SW480 (cell line): ENCODE results near the gene WSB1.
A peak's percentile ranks its signal among the peaks of the same experiment; 100 is the strongest.
"Not testable (repeated sequence)": the region's sequence is repeated elsewhere in the genome, so short reads cannot be mapped to it uniquely, and the experiment has no call there.

Experiments
- DNase-seq: peaks from one replicate; pipeline ENCODE4 v3.0.0-alpha.2; 2016; ENCODE audit warnings: low spot score

Gene WSB1

DNA sequence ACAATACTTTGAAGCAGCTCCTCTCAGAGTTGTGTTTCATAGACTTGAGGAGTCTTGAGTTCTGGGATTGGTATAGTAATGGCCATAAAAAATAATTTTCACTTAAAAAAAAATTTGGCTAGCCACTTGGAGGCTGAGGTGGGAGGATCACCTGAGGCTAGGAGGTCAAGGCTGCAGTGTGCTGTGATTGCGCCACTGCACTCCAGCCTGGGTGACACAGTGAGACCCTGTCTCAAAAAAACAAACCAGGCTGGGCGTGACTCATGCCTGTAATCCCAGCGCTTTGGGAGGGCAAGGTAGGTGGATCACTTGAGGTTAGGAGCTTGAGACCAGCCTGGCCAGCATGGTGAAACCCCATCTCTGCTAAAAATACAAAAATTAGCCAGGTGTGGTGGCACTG is 14.8 kb upstream of the WSB1 start:
- not testable (repeated sequence) for DNase-seq

DNA sequence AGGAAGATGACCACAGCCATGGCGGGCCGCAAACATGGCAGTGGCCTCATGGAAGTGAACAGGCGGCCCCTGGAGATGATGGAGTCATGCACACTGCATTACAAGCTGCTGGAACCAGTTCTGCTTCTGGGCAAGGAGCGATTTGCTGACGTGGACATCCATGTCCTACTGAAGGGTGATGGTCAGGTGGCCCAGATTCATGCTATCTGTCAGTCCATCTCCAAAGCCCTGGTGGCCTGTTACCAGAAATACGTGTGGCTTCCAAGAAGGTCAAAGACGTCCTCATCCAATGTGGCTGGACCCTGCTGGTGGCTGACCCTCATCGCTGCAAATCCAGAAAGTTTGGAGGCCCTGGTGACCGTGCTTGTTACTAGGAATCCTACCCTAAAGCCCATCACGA is 13.4 kb upstream of the WSB1 start:
- DNase-seq: no peak

DNA sequence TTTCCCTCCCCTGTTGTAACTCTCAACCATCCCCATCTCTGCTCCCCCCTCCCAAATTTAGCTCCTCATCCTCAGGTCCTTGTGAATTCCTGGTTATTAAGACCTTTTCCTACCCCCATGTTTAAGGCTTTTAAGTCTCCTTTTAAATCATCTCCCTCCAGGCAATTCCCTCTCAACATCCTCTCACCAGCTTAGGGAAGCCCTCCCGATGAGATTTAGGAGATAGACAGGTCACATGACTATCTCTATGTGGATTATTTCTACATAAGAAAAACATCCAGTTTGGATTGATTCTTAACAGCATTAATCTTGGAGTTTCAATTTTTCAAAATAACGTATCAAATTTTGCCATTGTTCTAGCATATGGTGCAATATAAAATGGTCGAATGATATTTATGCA is 12.5 kb upstream of the WSB1 start:
- no peak for DNase-seq

DNA sequence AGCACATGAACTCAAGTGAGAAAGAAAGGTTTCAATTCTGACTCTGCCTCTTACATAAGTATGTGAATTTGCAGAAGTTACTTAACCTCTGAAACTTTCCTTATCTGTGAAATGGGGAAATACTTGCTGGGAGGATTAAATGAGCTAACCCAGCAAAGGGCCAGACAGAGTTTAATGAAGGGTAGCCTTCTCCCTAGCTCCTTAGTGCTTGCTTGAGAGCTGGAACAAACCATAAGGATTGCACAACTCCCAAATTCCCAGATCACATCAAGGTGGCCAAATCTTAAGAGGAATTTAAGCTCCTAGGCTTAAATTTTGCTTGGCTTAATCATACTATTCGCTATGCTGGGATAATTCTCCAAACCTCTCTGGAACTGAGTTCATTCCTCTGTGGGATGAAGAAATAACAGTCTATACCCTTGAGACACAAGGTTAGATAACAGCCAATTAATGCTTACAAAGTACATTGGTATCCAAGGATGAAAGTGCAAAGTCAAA is 11.8 kb upstream of the WSB1 start:
- no peak for DNase-seq

DNA sequence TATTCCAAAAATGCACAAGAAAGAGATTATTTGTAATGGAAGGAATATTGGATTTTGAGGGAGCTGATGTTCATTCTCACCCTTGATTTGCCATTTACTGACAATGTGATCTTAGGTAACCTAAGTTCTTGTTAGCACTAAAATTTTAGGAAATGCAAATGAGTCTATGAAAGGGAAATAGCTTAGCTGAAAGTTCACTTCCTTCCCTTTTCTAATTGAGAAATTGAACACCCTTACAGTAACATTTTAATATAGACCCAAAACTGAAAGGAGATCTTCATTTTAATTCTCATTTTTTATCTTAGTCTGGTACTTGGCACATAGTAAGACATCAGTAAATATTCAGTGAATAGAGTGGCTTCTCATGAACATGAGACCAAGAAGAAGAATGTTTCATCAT is 10.9 kb upstream of the WSB1 start:
- DNase-seq: no peak

DNA sequence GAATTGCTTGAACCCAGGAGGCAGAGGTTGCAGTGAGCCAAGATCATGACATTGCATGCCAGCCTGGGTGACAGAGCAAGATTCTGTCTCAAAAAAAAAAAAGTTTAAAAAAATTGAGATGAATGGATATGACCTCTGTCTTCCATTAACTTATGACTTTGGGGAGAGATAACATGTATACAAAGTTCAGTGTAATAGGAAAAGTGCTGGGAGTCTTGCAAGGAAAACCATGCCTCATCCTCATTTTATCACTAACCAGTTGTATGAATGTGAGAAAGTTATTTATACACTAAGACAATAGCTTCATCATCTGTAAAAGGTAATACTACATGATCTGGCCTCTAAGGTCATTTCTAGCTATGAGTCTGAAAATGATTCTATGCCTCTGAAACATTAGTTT is 10.2 kb upstream of the WSB1 start:
- no peak for DNase-seq

DNA sequence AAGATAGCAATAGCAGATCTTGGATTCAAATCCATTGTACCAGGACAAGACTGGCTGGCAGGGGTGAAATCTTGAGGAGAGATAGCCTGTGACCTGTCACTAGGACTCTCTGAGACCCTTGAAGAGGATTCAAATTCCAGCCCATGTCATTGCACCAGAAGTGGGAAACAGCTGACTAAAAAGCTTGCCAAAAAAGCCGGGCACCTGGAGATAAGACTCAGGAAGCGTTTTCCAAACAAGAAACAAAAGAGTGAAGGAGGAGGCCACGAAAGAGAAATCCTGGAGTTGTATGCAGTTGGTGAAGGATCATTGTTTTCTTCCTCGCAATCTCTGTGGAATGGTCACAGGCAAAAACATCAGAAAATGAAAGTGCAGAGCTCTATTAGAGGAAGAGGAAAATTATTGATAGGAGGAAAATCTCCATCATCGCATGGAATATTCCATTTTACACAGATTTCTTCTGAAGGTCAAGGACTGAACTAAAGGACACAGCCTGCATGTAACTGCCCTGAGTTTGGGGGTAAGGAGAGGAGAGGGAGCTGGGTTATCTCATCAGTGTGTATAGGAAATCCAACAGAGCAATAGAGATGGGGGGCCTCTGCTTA is 9.0 kb upstream of the WSB1 start:
- no peak for DNase-seq

DNA sequence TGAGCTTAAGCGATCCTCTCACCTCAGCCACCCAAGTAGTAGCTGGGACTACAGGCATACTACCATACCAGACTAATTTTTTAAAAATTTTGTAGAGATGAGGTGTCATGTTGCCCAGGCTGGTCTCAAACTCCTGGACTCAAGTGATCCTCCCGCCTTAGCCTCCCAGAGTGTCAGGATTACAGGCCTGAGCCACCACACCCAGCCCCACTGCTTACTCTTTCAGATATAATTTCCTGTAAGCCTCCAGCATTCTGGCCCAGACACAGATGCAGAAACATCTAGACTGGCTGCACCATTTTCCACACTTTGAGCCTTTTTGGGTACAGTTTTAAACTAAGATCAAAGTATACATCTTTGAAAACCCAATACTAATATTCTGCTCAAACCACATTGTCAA is 8.4 kb upstream of the WSB1 start:
- no peak for DNase-seq

DNA sequence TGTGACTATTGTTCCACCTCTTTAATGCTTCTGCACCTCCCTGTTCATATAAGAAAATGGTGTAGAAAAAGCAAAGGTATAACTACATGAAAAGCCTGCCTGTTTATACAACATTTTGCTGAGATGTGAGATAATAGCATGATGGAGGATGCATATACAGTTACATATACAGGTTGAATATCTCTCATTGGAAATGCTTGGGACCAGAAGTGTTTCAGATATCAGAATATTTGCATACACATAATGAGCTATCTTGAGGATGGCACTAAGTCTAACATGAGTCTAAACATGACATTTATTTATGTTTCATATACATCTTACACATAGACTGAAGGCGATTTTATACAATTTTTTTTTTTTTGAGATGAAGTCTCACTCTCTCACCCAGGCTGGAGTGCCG is 5.7 kb upstream of the WSB1 start:
- no peak for DNase-seq

DNA sequence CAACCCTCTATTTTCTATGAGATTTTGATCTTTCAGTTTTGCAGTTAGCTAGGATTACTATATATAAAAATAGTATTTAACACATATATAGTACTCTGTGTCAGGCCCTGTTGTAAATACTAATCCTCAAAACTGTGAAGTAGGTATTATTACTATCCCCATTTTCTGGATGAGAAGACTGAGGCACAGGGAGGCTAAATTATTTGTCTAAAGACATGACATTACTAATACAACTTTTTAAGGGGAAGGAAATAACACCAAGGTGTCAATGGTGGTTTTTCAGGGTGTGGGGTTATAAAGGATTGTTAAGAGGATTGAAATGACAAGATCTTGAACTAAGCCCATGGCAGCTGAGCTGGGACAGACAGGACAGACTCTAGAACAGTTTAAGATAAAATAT is 4.1 kb upstream of the WSB1 start:
- DNase-seq: no peak

DNA sequence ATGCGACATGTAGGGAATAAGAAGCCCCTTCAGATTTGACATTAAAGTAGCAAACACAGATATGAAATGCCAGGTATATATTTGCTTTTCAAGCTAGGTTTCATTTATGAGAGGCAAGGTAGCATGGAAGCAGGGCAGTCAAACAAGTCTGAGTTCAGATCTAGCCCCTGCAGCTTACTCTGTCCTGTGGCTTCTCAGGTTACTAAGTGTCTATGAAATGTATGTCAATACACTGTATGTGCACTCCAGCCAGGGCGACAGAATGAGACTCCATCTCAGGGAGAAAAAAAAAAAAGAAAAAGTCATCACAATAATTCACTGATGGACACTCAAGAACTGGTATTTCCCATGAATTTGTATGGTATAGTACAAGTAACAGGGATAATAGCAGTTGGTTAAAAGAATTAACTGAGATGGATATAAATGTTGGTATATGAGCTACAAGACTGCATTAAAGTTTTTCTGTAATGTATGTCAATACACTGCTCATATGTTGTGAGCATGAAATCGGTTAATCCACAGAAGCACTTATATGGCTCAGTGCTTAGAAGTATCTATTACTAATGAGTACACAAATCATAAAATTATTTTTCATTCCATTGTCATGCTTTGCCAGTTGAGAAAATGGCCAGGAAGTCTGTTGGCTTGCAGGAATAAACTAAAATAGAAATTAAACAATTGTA is 2.9 kb upstream of the WSB1 start:
- no peak for DNase-seq

DNA sequence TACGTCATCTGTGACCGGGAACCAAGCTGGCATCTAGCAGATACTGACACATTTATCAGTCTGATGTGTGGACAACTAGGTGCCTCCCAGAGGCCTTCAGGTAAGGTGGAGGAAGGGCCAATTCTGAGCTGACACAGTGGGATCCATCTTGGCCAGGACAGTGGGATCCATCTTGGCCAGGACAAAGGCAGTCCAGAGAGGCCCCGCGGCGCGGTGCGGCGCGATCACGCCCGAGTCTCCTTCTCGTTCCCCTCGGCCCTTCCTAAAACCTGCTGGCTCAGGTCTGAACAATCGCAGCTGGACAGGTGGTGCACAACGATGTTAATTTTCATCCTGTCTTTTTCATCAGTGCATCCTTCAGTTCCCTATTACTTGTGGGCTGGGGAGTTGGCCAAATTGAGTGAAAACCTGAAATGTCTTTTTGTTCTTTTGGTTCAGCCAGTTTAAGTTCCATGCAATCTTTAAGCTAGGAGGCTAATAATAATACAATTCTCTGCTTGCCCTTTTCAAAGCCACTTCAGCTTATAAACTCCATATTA is 486 bp upstream of the WSB1 start:
- DNase-seq: no peak

DNA sequence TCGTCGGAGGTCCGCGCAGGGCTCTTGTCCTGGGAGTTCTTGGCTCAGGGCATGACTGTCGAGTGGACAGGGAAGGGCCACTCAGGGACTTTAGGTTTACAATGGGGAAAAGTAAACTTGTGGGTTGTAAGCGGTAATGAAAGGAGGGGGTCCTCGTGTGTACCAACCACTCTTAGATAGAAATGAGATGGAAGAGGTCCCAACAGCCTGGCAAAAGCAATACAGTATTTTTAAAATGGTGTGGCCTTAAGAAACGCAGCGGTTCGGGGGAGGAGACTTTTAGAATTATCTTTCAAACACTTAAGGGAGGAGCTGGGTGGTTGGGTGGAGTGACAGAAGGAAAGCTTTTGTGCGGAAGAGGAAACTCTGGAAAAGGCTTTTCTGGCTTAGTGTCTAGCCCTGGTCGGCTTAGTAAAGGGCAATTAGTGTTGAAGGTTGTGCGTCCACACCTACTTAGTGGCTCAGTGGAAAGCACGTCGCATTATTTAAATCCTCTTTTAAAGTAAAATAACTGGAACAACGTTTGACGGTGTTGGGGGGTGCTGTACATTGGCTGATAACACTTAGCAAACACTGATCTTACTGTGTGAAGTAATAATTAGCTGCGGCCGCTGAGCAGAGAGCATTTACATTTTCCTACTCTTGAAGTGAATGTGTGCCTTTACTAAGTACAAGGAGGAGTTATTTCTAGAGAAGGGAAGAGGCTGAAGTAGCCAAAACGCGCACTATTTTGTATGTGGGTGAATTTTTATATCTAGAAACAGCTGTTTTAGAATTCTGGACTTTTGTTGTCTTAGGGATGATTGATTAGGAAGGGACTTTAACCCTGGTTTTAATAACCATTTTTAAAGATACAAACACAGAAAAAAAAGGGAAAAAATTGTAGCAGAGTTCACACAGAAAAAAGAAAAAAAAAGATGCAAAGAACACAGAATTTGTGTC is 1.0 kb downstream of the WSB1 start:
- DNase-seq: peak; percentile 72

DNA sequence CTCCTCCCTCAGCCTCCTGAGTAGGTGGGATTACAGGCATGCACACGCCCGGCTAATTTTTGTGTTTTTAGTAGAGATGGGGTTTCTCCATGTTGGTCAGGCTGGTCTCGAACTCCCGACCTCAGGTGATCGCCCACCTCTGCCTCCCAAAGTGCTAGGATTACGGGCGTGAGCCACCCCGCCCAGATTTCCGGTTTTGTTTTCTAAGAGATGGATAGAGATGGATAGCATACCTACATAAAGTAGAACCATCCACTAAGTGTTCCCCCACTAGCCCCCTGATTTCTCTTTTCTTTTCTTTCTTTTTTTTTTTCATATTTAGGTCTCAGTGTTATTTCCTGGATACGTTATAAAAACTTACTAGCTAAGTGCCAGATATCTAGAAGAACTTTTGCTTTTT is 2.0 kb downstream of the WSB1 start:
- no peak for DNase-seq

DNA sequence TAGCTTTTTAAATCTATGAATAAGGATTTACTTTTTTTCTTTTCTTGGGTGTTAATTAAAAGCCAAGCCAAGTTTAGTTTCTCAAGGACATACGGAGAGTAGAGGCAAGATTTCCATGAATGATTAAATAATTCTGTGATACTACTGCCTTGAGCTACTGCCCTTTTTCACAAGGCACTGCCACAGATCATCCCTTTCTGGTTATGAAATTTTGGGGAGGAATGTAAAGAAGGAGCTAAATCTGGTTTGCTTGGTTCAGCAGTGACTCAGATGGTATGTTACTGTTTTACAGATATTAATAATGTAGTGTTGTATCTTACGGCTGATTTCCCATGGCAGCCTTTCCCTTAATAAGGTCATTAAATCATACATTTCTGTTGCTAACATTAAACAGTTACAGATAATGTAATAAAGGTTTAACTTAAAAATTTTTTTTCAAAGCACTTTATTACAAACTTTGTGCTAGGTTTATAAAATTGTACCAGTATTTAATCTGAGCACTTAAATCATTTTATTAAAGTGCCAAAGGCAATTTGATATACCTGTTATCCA is 2.6 kb downstream of the WSB1 start:
- DNase-seq: no peak

DNA sequence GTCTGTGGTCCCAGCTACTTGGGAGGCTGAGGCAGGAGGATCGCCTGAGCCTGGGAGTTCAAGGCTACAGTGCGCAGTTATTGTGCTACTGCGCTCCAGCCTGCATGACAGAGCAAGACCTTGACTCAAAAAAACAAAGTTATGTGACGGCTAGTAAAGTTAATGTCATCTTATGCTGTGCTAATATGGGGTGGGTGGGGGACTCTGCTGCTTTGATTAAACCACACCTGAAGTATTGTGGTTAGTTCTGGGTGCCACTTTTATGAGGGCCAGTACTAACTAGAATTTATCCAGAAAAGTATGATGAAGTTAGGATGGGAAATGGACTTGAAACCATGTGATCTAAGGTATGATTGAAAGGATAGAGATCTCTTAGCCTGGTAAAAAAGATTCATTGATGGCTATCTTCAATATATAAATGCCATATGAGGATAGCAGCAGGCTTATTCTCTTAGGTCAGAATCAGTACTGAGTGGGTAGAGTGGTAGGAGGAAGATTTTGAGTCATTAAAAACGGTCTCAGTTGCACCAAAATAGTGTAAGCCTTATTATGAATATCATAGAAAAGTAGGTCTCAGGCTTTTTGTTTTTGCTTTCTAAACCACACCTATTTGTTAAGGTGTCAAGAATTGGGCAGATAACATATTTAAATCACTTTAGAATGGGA is 5.6 kb downstream of the WSB1 start:
- DNase-seq: no peak

DNA sequence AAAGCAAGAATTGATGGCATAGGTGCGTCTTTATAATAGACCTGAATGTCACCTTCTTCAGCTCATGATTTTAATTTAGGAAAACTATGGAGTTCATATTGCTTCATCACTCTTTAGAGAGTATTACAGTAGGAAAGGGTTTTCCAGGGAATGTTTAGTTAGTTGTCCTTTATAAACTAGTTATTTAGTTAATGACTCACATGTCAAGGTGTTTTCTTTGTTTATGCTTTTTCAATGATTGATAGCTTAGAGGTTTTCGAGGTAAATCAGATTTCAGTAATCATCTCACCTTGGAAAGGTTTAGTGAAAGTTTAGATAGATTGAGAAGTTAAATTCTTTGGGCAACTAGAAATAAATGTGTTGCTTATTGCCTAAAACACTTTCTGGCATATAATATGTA is 9.8 kb downstream of the WSB1 start:
- no peak for DNase-seq

DNA sequence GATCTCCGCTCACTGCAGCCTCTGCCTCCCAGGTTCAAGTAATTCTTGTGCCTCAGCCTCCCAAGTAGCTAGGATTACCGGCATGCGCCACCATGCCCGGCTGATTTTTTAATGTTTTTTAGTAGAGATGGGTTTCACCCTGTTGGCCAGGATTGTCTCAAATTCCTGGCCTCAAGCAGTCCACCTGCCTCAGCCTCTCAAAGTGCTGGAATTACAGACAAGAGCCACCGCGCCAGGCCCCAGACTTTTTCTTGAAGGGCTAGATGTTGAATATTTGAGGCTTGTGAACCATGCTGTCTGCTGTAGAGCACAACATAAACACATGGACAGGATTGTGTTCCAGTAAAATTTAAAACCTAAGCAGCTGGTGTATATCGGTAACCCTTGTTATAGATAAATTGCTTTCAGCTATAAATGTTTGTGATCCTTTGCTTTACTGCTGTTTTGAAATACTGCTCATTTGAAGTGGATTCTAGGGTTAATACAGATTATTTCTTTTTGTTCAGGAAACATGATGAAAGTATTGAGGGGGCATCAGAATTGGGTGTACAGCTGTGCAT is 12.4 kb downstream of the WSB1 start:
- DNase-seq: no peak

DNA sequence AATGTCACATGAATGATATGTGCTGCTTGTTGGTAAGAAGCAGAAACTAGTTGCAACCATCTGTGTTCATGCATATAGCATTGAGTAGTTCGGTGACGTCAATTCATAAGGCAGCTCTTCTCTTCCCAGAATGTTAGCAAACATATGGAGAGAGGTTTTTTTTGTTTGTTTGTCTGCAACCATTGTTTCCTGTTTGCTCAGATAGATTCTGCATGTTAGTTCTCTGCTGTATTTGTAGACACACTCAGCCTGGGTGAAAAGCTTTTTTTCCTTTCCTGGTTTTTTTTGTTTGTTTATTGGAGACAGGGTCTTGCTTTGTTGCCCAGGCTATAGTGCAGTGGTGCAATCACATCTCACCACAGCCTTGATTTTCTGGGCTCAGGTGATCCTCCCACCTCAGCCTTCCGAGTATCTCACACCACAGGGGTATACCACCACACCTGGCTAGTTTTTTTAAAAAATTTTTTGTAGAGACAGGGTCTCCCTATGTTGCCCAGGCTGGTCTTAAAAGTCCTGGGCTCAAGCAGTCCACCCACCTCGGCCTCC is 16.7 kb downstream of the WSB1 start:
- no peak for DNase-seq

DNA sequence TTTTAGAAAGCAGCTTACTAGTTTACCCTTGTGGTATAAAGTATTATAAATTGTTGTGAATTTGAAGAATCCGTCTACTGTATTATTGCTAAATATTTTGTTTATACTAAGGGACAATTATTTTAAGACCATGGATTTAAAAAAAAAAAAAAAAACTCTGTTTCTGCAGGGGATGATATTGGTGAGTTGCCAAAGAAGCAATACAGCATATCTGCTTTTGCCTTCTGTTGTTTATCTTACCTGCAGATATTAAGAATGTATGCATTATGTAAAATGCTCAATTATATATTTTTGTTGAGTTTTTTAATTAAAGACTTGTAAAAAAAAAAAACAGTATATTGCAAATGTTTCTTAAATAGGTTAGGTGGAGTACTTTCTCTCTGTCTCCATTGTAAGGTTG is 19.4 kb downstream of the WSB1 start:
- no peak for DNase-seq

DNA sequence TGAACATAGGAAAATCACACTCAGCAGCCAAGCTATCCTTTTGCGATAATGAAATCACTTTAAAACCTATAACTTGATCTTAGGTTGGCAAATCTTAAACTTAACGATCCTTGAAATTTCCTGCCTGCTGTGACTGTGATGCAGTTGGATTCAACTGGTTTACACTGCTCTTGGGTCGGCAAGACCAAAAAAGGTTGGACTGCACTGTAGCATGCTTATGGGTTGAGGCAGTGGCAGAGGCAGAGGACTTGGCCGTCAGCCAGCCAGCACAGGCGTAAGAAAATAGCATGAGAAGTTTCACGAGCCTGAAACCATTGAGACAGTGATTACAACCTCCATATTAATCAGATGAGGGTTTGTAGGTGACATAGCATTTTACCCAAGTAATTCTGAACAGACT is 21.4 kb downstream of the WSB1 start:
- no peak for DNase-seq
